DOHH2 (cell line): ENCODE measurements around the gene ALDH1A3.

Experiments used
- H3F3A ChIP-seq: fragments of 200-600 bp; sonication (generic), shearing (Covaris generic); 2 replicates; pipeline ENCODE4 v1.6.0; 2016; ENCODE audit warnings: antibody characterized with exemption, mild to moderate bottlenecking; ENCODE audit not compliant: control insufficient read depth, insufficient read depth
- H3K27ac ChIP-seq: fragments of 200-600 bp; sonication (generic); 2 replicates; pipeline ENCODE4 v1.5.1; 2014; ENCODE audit warnings: low read depth, mild to moderate bottlenecking, low read length, moderate library complexity
- H3K27me3 ChIP-seq: fragments of 200-600 bp; sonication (generic); 2 replicates; pipeline ENCODE4 v1.6.1; 2014; ENCODE audit warnings: mild to moderate bottlenecking, low read length, mixed read lengths; ENCODE audit not compliant: control insufficient read depth
- H3K36me3 ChIP-seq: fragments of 200-600 bp; sonication (generic); 2 replicates; pipeline ENCODE4 v1.6.1; 2014; ENCODE audit warnings: mild to moderate bottlenecking, low read length, moderate library complexity, mixed read lengths; ENCODE audit not compliant: control insufficient read depth
- H3K4me1 ChIP-seq: fragments of 200-600 bp; sonication (generic); 2 replicates; pipeline ENCODE4 v1.6.1; 2014; ENCODE audit warnings: mild to moderate bottlenecking, low read length, mixed read lengths; ENCODE audit not compliant: control insufficient read depth
- H3K4me2 ChIP-seq: fragments of 200-600 bp; sonication (generic); 2 replicates; pipeline ENCODE4 v1.6.0; 2014; ENCODE audit warnings: mild to moderate bottlenecking, low read length, moderate library complexity
- H3K4me3 ChIP-seq: fragments of 200-600 bp; sonication (generic); 2 replicates; pipeline ENCODE4 v1.5.1; 2014; ENCODE audit warnings: mild to moderate bottlenecking, low read length, mixed read lengths
- H3K79me2 ChIP-seq: fragments of 200-600 bp; sonication (generic); 2 replicates; pipeline ENCODE4 v1.6.1; 2014; ENCODE audit warnings: mild to moderate bottlenecking, low read length, mixed read lengths; ENCODE audit not compliant: control insufficient read depth
- H3K9me2 ChIP-seq: fragments of 200-600 bp; sonication (generic); replicated peaks from 2 replicates; pipeline ENCODE4 v1.6.1; 2014; ENCODE audit warnings: mild to moderate bottlenecking, low read length, mixed read lengths; ENCODE audit not compliant: control insufficient read depth
- H3K9me3 ChIP-seq: fragments of 200-600 bp; sonication (generic); 2 replicates; pipeline ENCODE4 v1.6.1; 2014; ENCODE audit warnings: antibody characterized with exemption, low read length, mixed read lengths; ENCODE audit not compliant: control insufficient read depth, insufficient read depth
- H4K20me1 ChIP-seq: fragments of 200-600 bp; sonication (generic); 2 replicates; pipeline ENCODE4 v1.6.0; 2014; ENCODE audit warnings: low read depth, mild to moderate bottlenecking, antibody characterized with exemption, low read length, moderate library complexity; ENCODE audit not compliant: control insufficient read depth, insufficient read depth
- EZH2phosphoT487 ChIP-seq: fragments of 200-600 bp; sonication (generic); IDR thresholded peaks from 2 replicates; pipeline ENCODE4 v1.6.1; 2017; ENCODE audit warnings: borderline replicate concordance, mild to moderate bottlenecking, antibody characterized with exemption, low read length, moderate library complexity, mixed read lengths
- TF ChIP-seq, protein P1 (sequence below): fragments of 200-600 bp; sonication (generic); IDR thresholded peaks from one replicate; pipeline ENCODE4 v1.5.1; 2014; ENCODE audit warnings: antibody characterized with exemption, mild to moderate bottlenecking, low read depth, low read length; ENCODE audit not compliant: poor library complexity, severe bottlenecking

ALDH1A3 gene

DNA sequence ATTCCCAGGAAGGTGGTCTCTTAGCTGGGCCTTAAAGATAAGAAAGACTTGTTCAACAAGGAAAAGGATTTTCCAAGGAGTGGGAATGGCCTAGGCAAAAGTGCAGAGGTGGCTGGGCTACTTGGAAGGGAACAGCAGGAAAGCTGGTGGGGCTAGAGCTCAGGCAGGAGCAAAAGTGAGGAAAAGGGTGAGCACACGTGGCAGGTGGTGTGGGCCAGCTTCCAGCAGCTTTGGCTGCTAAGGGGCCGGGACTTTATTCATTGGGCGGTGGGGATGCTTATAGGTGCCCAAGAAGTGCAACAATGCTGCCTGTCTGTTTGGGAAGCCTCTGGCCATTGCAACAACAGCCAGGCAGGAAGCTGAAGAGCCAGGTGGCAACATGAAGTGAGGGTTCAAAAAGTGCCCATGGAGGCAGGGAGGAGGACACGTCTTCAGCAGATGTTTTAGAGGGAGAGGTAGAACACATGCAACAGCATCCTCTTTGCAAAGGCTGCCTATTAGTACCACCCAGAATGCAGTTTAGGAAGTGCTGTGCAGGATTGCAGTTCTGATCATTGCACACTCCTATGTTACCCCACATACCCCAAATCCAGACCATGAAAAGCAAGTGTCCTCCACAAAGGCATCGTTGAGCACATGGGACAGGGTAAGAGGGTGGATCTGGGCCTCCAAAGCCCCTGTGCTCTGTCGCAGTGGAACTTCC is 13.8 kb downstream of the ALDH1A3 start:
- Histone ChIP-seq H4K20me1 (no peaks in the 10 kb centered on the region), H3K27ac (no peak overlapping the region), H3F3A (no peaks in the 10 kb centered on the region; the same call in 1 of the 2 replicates), H3K79me2 (no peaks in the 10 kb centered on the region), H3K27me3 (peaks cover 32% of the 10 kb centered on the region), H3K4me3 (no peak overlapping the region), H3K9me2 (no peaks in the 10 kb centered on the region), H3K9me3 (no peaks in the 10 kb centered on the region), H3K4me1 (peaks cover 15% of the 10 kb centered on the region), H3K4me2 (no peak overlapping the region), H3K36me3 (no peaks in the 10 kb centered on the region)
- no peak for TF ChIP-seq EZH2phosphoT487
- TF ChIP-seq, protein P1, sequence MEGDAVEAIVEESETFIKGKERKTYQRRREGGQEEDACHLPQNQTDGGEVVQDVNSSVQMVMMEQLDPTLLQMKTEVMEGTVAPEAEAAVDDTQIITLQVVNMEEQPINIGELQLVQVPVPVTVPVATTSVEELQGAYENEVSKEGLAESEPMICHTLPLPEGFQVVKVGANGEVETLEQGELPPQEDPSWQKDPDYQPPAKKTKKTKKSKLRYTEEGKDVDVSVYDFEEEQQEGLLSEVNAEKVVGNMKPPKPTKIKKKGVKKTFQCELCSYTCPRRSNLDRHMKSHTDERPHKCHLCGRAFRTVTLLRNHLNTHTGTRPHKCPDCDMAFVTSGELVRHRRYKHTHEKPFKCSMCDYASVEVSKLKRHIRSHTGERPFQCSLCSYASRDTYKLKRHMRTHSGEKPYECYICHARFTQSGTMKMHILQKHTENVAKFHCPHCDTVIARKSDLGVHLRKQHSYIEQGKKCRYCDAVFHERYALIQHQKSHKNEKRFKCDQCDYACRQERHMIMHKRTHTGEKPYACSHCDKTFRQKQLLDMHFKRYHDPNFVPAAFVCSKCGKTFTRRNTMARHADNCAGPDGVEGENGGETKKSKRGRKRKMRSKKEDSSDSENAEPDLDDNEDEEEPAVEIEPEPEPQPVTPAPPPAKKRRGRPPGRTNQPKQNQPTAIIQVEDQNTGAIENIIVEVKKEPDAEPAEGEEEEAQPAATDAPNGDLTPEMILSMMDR: no peak

DNA sequence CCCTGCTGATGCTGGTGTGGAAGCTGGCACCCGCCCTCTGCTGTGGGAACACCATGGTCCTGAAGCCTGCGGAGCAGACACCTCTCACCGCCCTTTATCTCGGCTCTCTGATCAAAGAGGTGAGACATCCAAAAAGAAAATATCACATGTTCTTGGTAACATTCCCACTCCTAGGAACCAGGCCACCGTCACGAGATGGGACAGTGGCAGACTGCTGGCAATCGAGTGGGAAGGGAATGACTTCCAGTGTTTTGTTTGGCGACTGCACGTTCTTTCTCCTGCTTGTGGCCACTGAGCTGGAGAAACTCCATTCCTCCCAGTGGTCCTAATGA is 14.3 kb downstream of the ALDH1A3 start:
- Histone ChIP-seq H3K4me3 (no peak overlapping the region), H4K20me1 (no peaks in the 10 kb centered on the region), H3K9me3 (no peaks in the 10 kb centered on the region), H3K9me2 (no peaks in the 10 kb centered on the region), H3K79me2 (no peaks in the 10 kb centered on the region), H3K27ac (no peak overlapping the region), H3K27me3 (peaks cover 27% of the 10 kb centered on the region), H3K4me1 (peaks cover 15% of the 10 kb centered on the region), H3F3A (no peaks in the 10 kb centered on the region; the same call in 1 of the 2 replicates), H3K36me3 (no peaks in the 10 kb centered on the region), H3K4me2 (no peak overlapping the region)
- TF ChIP-seq, protein P1: no peak
- TF ChIP-seq EZH2phosphoT487: no peak

DNA sequence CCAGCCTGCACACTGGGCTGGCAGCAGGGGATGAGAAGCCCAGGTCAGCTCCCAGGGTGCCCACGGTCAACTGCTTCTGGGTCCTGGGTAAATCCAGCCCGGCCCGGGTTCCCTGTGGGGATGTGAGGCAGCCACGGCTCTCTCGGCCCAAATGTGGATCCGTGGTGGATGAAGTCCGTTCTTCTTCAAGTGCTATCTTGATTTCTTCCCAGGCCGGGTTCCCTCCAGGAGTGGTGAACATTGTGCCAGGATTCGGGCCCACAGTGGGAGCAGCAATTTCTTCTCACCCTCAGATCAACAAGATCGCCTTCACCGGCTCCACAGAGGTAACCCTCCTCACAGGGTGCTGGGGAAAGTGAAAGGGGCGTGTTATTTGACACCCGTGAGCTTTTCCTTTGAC is 16.1 kb downstream of the ALDH1A3 start:
- H3K9me3 ChIP-seq: no peaks in the 10 kb centered on the region
- no peaks in the 10 kb centered on the region for H3K36me3 ChIP-seq
- no peaks in the 10 kb centered on the region for H3K79me2 ChIP-seq
- H3F3A ChIP-seq: no peaks in the 10 kb centered on the region; the same call in 1 of the 2 replicates
- no peak overlapping the region for H3K4me3 ChIP-seq
- H3K9me2 ChIP-seq: no peaks in the 10 kb centered on the region
- no peaks in the 10 kb centered on the region for H4K20me1 ChIP-seq
- no peak for TF ChIP-seq EZH2phosphoT487
- TF ChIP-seq, protein P1: no peak
- no peak overlapping the region for H3K27ac ChIP-seq
- H3K4me2 ChIP-seq: no peak overlapping the region
- H3K27me3 ChIP-seq: peaks cover 16% of the 10 kb centered on the region
- H3K4me1 ChIP-seq: peaks cover 6% of the 10 kb centered on the region; the same call in 1 of the 2 replicates
